Duodenal mucosa (tissue), 2 donors: ENCODE data around the gene NUTM1.
"Not testable (repeated sequence)": the region's sequence is repeated elsewhere in the genome, so short reads cannot be mapped to it uniquely, and the experiment has no call there.

ENCODE experiments used
- H3K27ac ChIP-seq: one replicate; pipeline ENCODE4 v1.7.0; 2013; ENCODE audit warnings: low read depth, low read length
- H3K27me3 ChIP-seq, 2 donors: one replicate each; pipeline ENCODE4 v1.7.0; 2013; ENCODE audit warnings: low read length in 2 of 2, control low read depth in 1 of 2; ENCODE audit not compliant: insufficient read depth in 2 of 2, control insufficient read depth in 1 of 2
- H3K36me3 ChIP-seq, 2 donors: one replicate each; pipeline ENCODE4 v1.7.0; 2013; ENCODE audit warnings: low read length in 2 of 2, control low read depth in 1 of 2; ENCODE audit not compliant: insufficient read depth in 2 of 2, control insufficient read depth in 1 of 2
- H3K4me1 ChIP-seq, 2 donors: one replicate each; pipeline ENCODE4 v1.7.0; 2013; ENCODE audit warnings: low read length in 2 of 2, control low read depth in 1 of 2; ENCODE audit not compliant: insufficient read depth in 2 of 2, control insufficient read depth in 1 of 2
- H3K4me3 ChIP-seq, 2 donors: one replicate each; pipeline ENCODE4 v1.7.0; 2013; ENCODE audit warnings: low read length in 2 of 2, low read depth in 1 of 2
- H3K9ac ChIP-seq, 2 donors: one replicate each; pipeline ENCODE4 v1.7.0; 2013; ENCODE audit warnings: low read length in 2 of 2, low read depth in 1 of 2
- H3K9me3 ChIP-seq, 2 donors: one replicate each; pipeline ENCODE4 v1.7.0; 2013; ENCODE audit warnings: low read length in 2 of 2, control low read depth in 1 of 2; ENCODE audit not compliant: control insufficient read depth in 1 of 2

The NUTM1 gene

DNA sequence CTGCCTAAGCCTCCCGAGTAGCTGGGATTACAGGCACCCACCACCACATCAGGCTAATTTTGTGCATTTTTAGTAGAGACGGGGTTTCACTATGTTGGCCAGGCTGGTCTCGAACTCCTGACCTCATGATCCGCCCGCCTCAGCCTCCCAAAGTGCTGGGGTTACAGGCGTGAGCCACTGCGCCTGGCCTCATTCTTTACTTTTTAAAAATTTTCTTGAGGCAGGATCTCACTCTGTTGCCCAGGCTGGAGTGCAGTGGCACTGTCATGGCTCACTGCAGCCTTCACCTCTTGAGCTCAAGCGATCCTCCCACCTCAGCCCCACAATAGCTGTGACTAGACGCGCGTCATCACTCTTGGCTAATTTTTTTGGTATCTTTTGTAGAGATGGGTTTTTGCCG lies 9.9 kb downstream of the NUTM1 start:
- not testable (repeated sequence) for H3K27ac ChIP-seq, H3K4me1 ChIP-seq, H3K9ac ChIP-seq, H3K27me3 ChIP-seq, H3K4me3 ChIP-seq, H3K9me3 ChIP-seq
- peaks cover 23 to 43% of the 10 kb centered on the region in 2 donors for H3K36me3 ChIP-seq

DNA sequence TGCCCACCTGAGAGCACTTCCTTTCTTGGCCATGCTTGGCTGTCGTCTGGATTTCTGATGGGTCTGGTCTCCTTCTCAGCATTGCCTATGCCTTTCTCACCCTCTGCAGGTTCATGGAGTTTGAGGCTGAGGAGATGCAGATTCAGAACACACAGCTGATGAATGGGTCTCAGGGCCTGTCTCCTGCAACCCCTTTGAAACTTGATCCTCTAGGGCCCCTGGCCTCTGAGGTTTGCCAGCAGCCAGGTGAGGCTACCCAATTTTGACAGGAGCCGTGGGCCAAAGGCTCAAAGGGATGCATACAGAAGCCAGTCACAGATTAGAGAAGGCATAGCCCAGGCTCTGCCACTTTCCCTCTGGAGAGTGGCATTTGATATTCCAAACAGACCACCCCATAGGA lies 10.5 kb downstream of the NUTM1 start:
- Histone ChIP-seq H3K27ac (no peak overlapping the region), H3K9me3 (no peaks in the 10 kb centered on the region), H3K36me3 (peaks cover 23 to 49% of the 10 kb centered on the region in 2 donors), H3K9ac (no peak overlapping the region), H3K4me1 (no peaks in the 10 kb centered on the region), H3K27me3 (no peaks in the 10 kb centered on the region), H3K4me3 (no peak overlapping the region)

DNA sequence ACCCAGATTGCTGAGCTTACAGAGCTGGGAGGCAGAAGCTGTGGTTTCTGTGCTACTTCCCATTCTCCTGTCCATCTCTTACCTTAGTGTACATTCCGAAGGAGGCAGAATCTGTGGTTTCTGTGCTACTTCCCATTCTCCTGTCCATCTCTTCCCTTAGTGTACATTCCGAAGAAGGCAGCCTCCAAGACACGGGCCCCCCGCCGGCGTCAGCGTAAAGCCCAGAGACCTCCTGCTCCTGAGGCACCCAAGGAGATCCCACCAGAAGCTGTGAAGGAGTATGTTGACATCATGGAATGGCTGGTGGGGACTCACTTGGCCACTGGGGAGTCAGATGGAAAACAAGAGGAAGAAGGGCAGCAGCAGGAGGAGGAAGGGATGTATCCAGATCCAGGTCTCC lies 11.2 kb downstream of the NUTM1 start:
- no peaks in the 10 kb centered on the region for H3K27me3 ChIP-seq
- no peak overlapping the region for H3K9ac ChIP-seq
- H3K9me3 ChIP-seq = no peaks in the 10 kb centered on the region
- H3K27ac ChIP-seq = no peak overlapping the region
- H3K36me3 ChIP-seq = peaks cover 23 to 55% of the 10 kb centered on the region in 2 donors
- H3K4me3 ChIP-seq = no peak overlapping the region
- H3K4me1 ChIP-seq = peaks cover 2 to 4% of the 10 kb centered on the region in 2 donors

GRCh38 chr15:34355241-34355640 lies 12.1 kb downstream of the NUTM1 start:
- H3K27me3 ChIP-seq = no peaks in the 10 kb centered on the region
- no peak overlapping the region for H3K9ac ChIP-seq
- no peaks in the 10 kb centered on the region for H3K9me3 ChIP-seq
- H3K27ac ChIP-seq = no peak overlapping the region
- H3K36me3 ChIP-seq = peaks cover 23 to 64% of the 10 kb centered on the region in 2 donors
- H3K4me1 ChIP-seq = peaks cover 12 to 13% of the 10 kb centered on the region in 2 donors
- H3K4me3 ChIP-seq = no peak overlapping the region

GRCh38 chr15:34357653-34358052 lies 14.5 kb downstream of the NUTM1 start:
- peaks cover 28 to 31% of the 10 kb centered on the region in 2 donors for H3K4me1 ChIP-seq
- H3K36me3 ChIP-seq = peaks cover 28 to 78% of the 10 kb centered on the region in 2 donors
- H3K27me3 ChIP-seq = no peaks in the 10 kb centered on the region
- no peaks in the 10 kb centered on the region for H3K9me3 ChIP-seq
- no peak overlapping the region for H3K4me3 ChIP-seq
- no peak overlapping the region for H3K27ac ChIP-seq
- no peak overlapping the region for H3K9ac ChIP-seq

DNA sequence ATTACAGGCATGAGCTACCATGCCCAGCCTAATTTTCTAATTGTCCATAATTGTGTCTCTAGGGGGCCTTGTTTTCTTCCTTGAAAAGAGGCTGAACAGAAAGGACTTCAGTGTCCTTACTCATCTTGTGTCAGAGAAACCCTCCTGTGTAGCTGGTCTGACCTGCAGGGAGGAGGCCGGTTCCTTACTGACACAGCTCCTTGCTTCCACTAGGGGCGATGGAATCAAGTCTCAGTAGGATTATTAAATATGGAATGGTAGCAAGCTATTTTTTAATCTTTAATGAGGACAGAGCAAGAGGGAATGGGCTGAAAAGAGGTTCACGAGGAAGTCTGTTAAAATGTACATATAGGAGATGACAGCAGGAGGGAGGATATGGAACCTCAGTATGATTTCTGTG lies 15.3 kb downstream of the NUTM1 start:
- H3K9me3 ChIP-seq = no peaks in the 10 kb centered on the region
- H3K27ac ChIP-seq = no peak overlapping the region
- H3K9ac ChIP-seq = no peak overlapping the region
- no peaks in the 10 kb centered on the region for H3K27me3 ChIP-seq
- peaks cover 35 to 38% of the 10 kb centered on the region in 2 donors for H3K4me1 ChIP-seq
- peaks cover 28 to 82% of the 10 kb centered on the region in 2 donors for H3K36me3 ChIP-seq
- no peak overlapping the region for H3K4me3 ChIP-seq

DNA sequence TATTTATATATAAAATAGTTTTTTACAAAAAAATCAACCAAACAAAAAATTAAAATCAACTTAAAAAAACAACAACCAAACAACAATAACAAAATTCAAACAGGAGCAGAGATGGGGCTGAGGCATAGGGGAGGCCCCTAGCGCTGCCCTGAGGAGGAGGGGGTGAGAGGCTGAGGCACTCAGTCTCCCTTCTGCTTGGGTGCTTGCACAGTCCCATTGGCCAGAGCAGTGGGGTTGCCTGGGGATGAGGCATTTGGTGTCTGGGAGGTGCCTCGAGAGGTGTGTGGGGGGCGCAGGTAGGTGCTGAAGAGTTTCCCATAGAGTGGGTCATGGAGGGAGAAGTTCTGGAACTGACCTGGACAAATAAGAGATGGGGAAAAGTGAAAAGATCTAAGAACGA lies 15.8 kb downstream of the NUTM1 start:
- H3K27ac ChIP-seq = no peak overlapping the region
- peaks cover 28 to 84% of the 10 kb centered on the region in 2 donors for H3K36me3 ChIP-seq
- peaks cover 39 to 44% of the 10 kb centered on the region in 2 donors for H3K4me1 ChIP-seq
- H3K9ac ChIP-seq = no peak overlapping the region
- H3K27me3 ChIP-seq = no peaks in the 10 kb centered on the region
- no peak overlapping the region for H3K4me3 ChIP-seq
- H3K9me3 ChIP-seq = no peaks in the 10 kb centered on the region

DNA sequence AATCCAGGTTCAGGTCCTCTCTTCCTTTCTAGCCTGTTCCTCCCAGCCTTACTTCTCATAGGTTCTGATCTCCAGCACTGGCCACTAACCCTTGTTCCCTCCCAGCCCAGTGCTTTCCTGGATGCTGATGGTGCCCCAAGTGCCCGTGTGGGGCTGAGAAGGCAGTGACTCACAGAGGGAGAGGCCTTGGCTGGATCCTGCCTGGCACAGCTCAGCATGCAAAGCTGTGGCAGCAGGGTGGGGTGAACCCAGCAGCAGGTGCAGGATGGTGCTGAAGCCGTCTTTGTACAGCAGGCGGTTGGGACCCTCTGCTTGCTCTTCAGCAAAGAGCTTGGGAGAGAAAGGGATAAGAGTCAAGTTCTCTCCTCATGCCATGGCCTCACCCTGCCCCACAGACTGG lies 16.3 kb downstream of the NUTM1 start:
- H3K9ac ChIP-seq = no peak overlapping the region
- peak overlapping the region; percentile 13 for H3K27ac ChIP-seq
- H3K4me1 ChIP-seq = peaks cover 42 to 45% of the 10 kb centered on the region in 2 donors
- H3K27me3 ChIP-seq = no peaks in the 10 kb centered on the region
- peaks cover 27 to 82% of the 10 kb centered on the region in 2 donors for H3K36me3 ChIP-seq
- H3K4me3 ChIP-seq = no peak overlapping the region
- no peaks in the 10 kb centered on the region for H3K9me3 ChIP-seq

DNA sequence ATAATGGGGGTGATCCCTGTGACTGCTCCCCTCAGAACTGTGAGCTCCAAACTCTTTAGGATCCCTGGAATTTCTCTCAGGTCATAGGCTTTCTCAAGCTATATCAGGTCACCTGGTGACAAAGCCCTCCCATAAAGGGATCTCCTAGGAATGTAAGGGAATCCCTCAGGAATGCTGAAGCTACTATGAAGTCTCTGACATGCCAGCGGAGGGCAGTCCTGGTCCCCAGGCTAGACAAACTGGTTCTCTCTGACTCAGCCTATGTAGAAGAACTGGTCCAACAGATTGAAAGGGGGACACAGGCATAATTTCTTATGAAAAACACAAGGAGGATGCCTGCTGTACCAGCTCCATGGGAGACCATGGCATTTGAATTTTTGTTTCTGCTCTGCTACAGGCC lies 17.2 kb downstream of the NUTM1 start:
- Histone ChIP-seq H3K36me3 (peaks cover 24 to 74% of the 10 kb centered on the region in 2 donors), H3K9ac (no peak overlapping the region), H3K4me1 (peaks cover 49 to 51% of the 10 kb centered on the region in 2 donors), H3K27ac (no peak overlapping the region), H3K27me3 (no peaks in the 10 kb centered on the region), H3K4me3 (no peak overlapping the region), H3K9me3 (no peaks in the 10 kb centered on the region)

- Histone ChIP-seq H3K27me3 (no peaks in the 10 kb centered on the region), H3K4me3 (no peak overlapping the region), H3K4me1 (peaks cover 59% of the 10 kb centered on the region in 2 donors), H3K9ac (peak overlapping the region in 1 of 2 donors; percentile 14), H3K27ac (no peak overlapping the region), H3K9me3 (no peaks in the 10 kb centered on the region), H3K36me3 (peaks cover 21 to 64% of the 10 kb centered on the region in 2 donors)
These were observed 18.2 kb downstream of the NUTM1 start for GRCh38 chr15:34361278-34361677.
